Uterus (tissue), 4 donors: ENCODE measurements around the gene RNF111. TPM values are rescaled to one million over a fixed set of nuclear protein-coding genes. Genes with fewer than 3 reads are reported as not detected.
"Not testable (repeated sequence)": the region's sequence is repeated elsewhere in the genome, so short reads cannot be mapped to it uniquely, and the experiment has no call there.

ENCODE experiments used
- DNase-seq, 2 donors: peaks; one replicate each; pipeline ENCODE4 v3.0.0-alpha.2; 2019 to 2020
- H3K27ac ChIP-seq, 2 donors: fragments of 200-600 bp; sonication (generic); 1 replicate in 1 of 2; 2 replicates in 1 of 2; pipeline ENCODE4 v1.5.1; 2016 to 2018
- H3K27me3 ChIP-seq, 2 donors: fragments of 200-600 bp; sonication (generic); one replicate each; pipeline ENCODE4 v1.5.1; 2018 to 2019; ENCODE audit warnings: control low read depth in 1 of 2
- H3K36me3 ChIP-seq, 2 donors: fragments of 200-600 bp; sonication (generic); one replicate each; pipeline ENCODE4 v1.5.1; 2019; ENCODE audit warnings: control low read depth in 1 of 2
- H3K4me1 ChIP-seq, 2 donors: fragments of 200-600 bp; sonication (generic); one replicate each; pipeline ENCODE4 v1.5.1; 2018 to 2019; ENCODE audit warnings: control low read depth in 1 of 2
- H3K4me3 ChIP-seq, 2 donors: fragments of 200-600 bp; sonication (generic); 1 replicate in 1 of 2; 2 replicates in 1 of 2; pipeline ENCODE4 v1.5.1; 2018 to 2019; ENCODE audit warnings: mild to moderate bottlenecking in 1 of 2
- H3K9me3 ChIP-seq, 2 donors: fragments of 200-600 bp; sonication (generic); one replicate each; pipeline ENCODE4 v1.5.1; 2019; ENCODE audit warnings: control low read depth in 1 of 2
- CTCF ChIP-seq, 4 experiments: fragments of 200-600 bp in 2 of 4; fragments of 450-650 bp in 2 of 4; sonication (generic) in 2 of 4; IDR thresholded peaks; one replicate each; pipeline ENCODE4 v1.5.1; 2016 to 2019; ENCODE audit warnings: antibody characterized with exemption in 4 of 4, mild to moderate bottlenecking in 2 of 4, moderate library complexity in 1 of 4
- POLR2A ChIP-seq, 2 donors: fragments of 450-650 bp; IDR thresholded peaks; one replicate each; pipeline ENCODE4 v1.6.1; 2016; ENCODE audit warnings: antibody characterized with exemption in 2 of 2, mild to moderate bottlenecking in 1 of 2, moderate library complexity in 1 of 2
- intact Hi-C: fragments of 100-400 bp; cut with DNase I; formaldehyde crosslinking; loops from one replicate; pipeline ENCODE4 v1.15.1; 2023; ENCODE audit warnings: low total_unique reads
- total RNA-seq, 4 donors: library from RNA; depleted of rRNA in 3 of 4; stranded (reverse); fragments of >200 nt in 3 of 4; gene quantifications; one replicate each; pipeline versions ENCODE4 v1.1.0 to v1.2.4, GENCODE V29; 2014 to 2023
- donor health status: DM: yes; HTN: yes; CAD: no.

The RNF111 gene
- total RNA-seq, 4 donors from 2014 or later: 25.9 to 43.9 (median 30.5) TPM

- H3K4me3 ChIP-seq: no peak overlapping the region
- no peaks in the 10 kb centered on the region for H3K9me3 ChIP-seq
- intact Hi-C loops: no loop called here
- TF ChIP-seq POLR2A (IDR thresholded peaks at IDR 0.05) (no peak), CTCF (IDR thresholded peaks at IDR 0.05) (no peak)
- no peaks in the 10 kb centered on the region for H3K4me1 ChIP-seq
- no peaks in the 10 kb centered on the region for H3K27me3 ChIP-seq
- no peak for DNase-seq
- no peak overlapping the region for H3K27ac ChIP-seq
- H3K36me3 ChIP-seq: no peaks in the 10 kb centered on the region
These were observed 153.2 kb downstream of the RNF111 start for GRCh38 chr15:59140422-59141226.

GRCh38 chr15:59143281-59143680 is 155.8 kb downstream of the RNF111 start:
- no peaks in the 10 kb centered on the region for H3K36me3 ChIP-seq
- no peaks in the 10 kb centered on the region for H3K27me3 ChIP-seq
- no peak overlapping the region for H3K27ac ChIP-seq
- intact Hi-C loops: no loop called here
- H3K4me1 ChIP-seq: no peaks in the 10 kb centered on the region
- no peak for DNase-seq
- no peak overlapping the region for H3K4me3 ChIP-seq
- TF ChIP-seq CTCF (IDR thresholded peaks at IDR 0.05): no peak
- TF ChIP-seq POLR2A (IDR thresholded peaks at IDR 0.05): no peak
- no peaks in the 10 kb centered on the region for H3K9me3 ChIP-seq

- H3K4me3 ChIP-seq, H3K27me3 ChIP-seq, H3K4me1 ChIP-seq, intact Hi-C loops, H3K9me3 ChIP-seq, H3K36me3 ChIP-seq, H3K27ac ChIP-seq, DNase-seq: not testable (repeated sequence)
These were observed 157.1 kb downstream of the RNF111 start for GRCh38 chr15:59144594-59144993.

Other genes starting within 250 kb of the RNF111 start
- 100 to 1,000 TPM in 2 of 4 donors, 10 to 100 TPM in 2; 41.8 to 208 (median 110) TPM for gene ADAM10, start 238.0 kb upstream of the RNF111 start, total RNA-seq
- 10 to 100 TPM; 17.2 to 62.1 (median 27.7) TPM for gene MINDY2, start 216.4 kb upstream of the RNF111 start, total RNA-seq
- gene SLTM, start 54.0 kb upstream of the RNF111 start, total RNA-seq: 100 to 1,000 TPM in 3 of 4 donors, 10 to 100 TPM in 1; 26.4 to 140 (median 126) TPM
- gene CCNB2, start 117.5 kb downstream of the RNF111 start, total RNA-seq: 10 to 100 TPM in 1 of 4 donors, 1 to 10 TPM in 1, not detected in 2; 1.5 to 21.8 TPM
- not detected for gene LDHAL6B, start 219.2 kb downstream of the RNF111 start, total RNA-seq